Heart right ventricle (tissue), 16 donors: ENCODE data around the gene SFMBT2. TPM values are rescaled to one million over a fixed set of nuclear protein-coding genes. Genes with fewer than 3 reads are reported as not detected.
A peak's percentile ranks its signal among the peaks of the same experiment; 100 is the strongest.

Experiments
- ATAC-seq, 8 donors: fragments of 200-7000 bp; cut with Tn5 transposase; one replicate each; pipeline ENCODE4 v1.9.1; 2020; ENCODE audit warnings: mild to moderate bottlenecking in 8 of 8, moderate library complexity in 8 of 8, moderate number of reproducible peaks in 1 of 8
- DNase-seq, 2 donors: peaks; one replicate each; pipeline ENCODE4 v3.0.0-alpha.2; 2020
- H3K27ac ChIP-seq, 10 donors: fragments of 200-600 bp; sonication (generic) in 2 of 10; one replicate each; pipeline versions ENCODE4 v1.5.0 to v1.8.0; 2020 to 2022; ENCODE audit warnings: mild to moderate bottlenecking in 3 of 10
- H3K27me3 ChIP-seq, 7 donors: fragments of 200-600 bp; one replicate each; pipeline ENCODE4 v1.8.0; 2021 to 2022; ENCODE audit warnings: mild to moderate bottlenecking in 2 of 7
- H3K36me3 ChIP-seq, 9 donors: fragments of 200-600 bp; sonication (generic) in 1 of 9; one replicate each; pipeline versions ENCODE4 v1.5.0 to v1.8.0; 2020 to 2022; ENCODE audit warnings: mild to moderate bottlenecking in 2 of 9
- H3K4me1 ChIP-seq, 9 donors: fragments of 200-600 bp; sonication (generic) in 1 of 9; one replicate each; pipeline versions ENCODE4 v1.5.0 to v1.8.0; 2020 to 2022; ENCODE audit warnings: mild to moderate bottlenecking in 4 of 9
- H3K4me3 ChIP-seq, 10 donors: fragments of 200-600 bp; sonication (generic) in 2 of 10; one replicate each; pipeline versions ENCODE4 v1.5.0 to v1.8.0; 2020 to 2022; ENCODE audit warnings: mild to moderate bottlenecking in 7 of 10, moderate library complexity in 2 of 10
- H3K9me3 ChIP-seq, 11 donors: fragments of 200-600 bp in 10 of 11; sonication (generic) in 2 of 11; one replicate each; pipeline versions ENCODE4 v1.5.0 to v1.8.0; 2013 to 2022; ENCODE audit warnings: mild to moderate bottlenecking in 2 of 11, control low read depth in 1 of 11, moderate library complexity in 1 of 11
- CTCF ChIP-seq, 9 donors: fragments of 200-600 bp; sonication (generic) in 2 of 9; IDR thresholded peaks; one replicate each; pipeline versions ENCODE4 v1.5.0 to v1.8.0; 2021 to 2022; ENCODE audit warnings: antibody characterized with exemption in 9 of 9, mild to moderate bottlenecking in 5 of 9, moderate library complexity in 1 of 9
- WGBS, 2 donors: extraction: QIAGEN DNeasy Blood & Tissue Kit; methylation state at CpG; one replicate each; pipeline ENCODE4 v1.1.7; 2013; ENCODE audit warnings: inconsistent platforms in 1 of 2; 5-methylcytosine and 5-hydroxymethylcytosine counted together
- intact Hi-C, 10 donors: fragments of 100-400 bp; cut with DNase I; formaldehyde crosslinking; loops; one replicate each; pipeline versions ENCODE4 v1.11.1 to v1.14.2; 2022
- polyA plus RNA-seq, 2 donors: library from polyadenylated mRNA; stranded (reverse); fragments of 200-250 nt; gene quantifications; one replicate each; pipeline ENCODE4 v1.2.3, GENCODE V29; 2013
- total RNA-seq, 10 donors: library from RNA; stranded (reverse); fragmentation: NEBNext Ultra II Directional in 3 of 10; extraction: Animal tissue kit (Norgen Biotek cat#: 25700) in 3 of 10; gene quantifications; one replicate each; pipeline versions ENCODE4 v1.2.1 to v1.2.4, GENCODE V29; 2021 to 2023
- donor health status: Arrhythmogenic right ventricular cardiomyopathy.
- donor health status: ischemic (EF 13 %, LVEDD 7.1; RV severe dilation, severe dysfunction).
- donor health status: healthy with polysubstance abuse.
- donor health status: DM: no; HTN: yes; CAD: no.
- donor health status: DM: no; HTN: no; CAD: no.
- donor health status: ischemic (EF 25% LVEDD 6.9; RV normal size, moderate dysfunction).
- donor health status: ischemic (EF 25% LVEDD 5.7; RV mildly dilated, moderate dysfunction).
- donor health status: healthy.
- donor health status: DM: yes; HTN: yes; CAD: no.
- donor health status: Ischemic cardiomyopathy.
- donor health status: ischemic (EF 35%, LVEDD 5.7; RV mildly dilated, moderate dysfunction).
- donor health status: nonischemic (EF 11% LVEDD 7.7; RV severe dilation, severe dysfunction).
- donor health status: DM: yes; HTN: yes; CAD: no.
- donor health status: PGD.
- donor health status: ischemic (EF 29% LVEDD 5.4; RV normal size, mild dysfunction).
- donor health status: nonischemic (EF 23%, LVEDD 6.1; RV moderate dilation, normal function).

SFMBT2 gene
- total and polyA plus RNA-seq, 12 donors: 4.1 to 14.2 (median 10.0) TPM

GRCh38 chr10:7438196-7438986 is 27.6 kb upstream of the SFMBT2 start:
- H3K36me3 ChIP-seq: no peaks in the 10 kb centered on the region
- intact Hi-C loops: loop anchor here in 2 of 10 donors (5.0 to 10.0 kb wide), 3 partner anchors 46 to 1024 kb away; no protein-coding TSS in a partner anchor
- peaks cover 0 to 24% (median 0%) of the 10 kb centered on the region in 9 donors for H3K4me1 ChIP-seq
- no peak for TF ChIP-seq CTCF (IDR thresholded peaks at IDR 0.05)
- WGBS, 2 donors: 50 to 52% methylated on average over 19 of the region's 19 CpGs
- H3K27ac ChIP-seq: no peak overlapping the region
- H3K4me3 ChIP-seq: no peak overlapping the region
- peaks cover 0 to 55% (median 38%) of the 10 kb centered on the region in 7 donors for H3K27me3 ChIP-seq
- DNase-seq (no peak), ATAC-seq (no peak)
- H3K9me3 ChIP-seq: peaks cover 0 to 2% (median 0%) of the 10 kb centered on the region in 11 donors

DNA sequence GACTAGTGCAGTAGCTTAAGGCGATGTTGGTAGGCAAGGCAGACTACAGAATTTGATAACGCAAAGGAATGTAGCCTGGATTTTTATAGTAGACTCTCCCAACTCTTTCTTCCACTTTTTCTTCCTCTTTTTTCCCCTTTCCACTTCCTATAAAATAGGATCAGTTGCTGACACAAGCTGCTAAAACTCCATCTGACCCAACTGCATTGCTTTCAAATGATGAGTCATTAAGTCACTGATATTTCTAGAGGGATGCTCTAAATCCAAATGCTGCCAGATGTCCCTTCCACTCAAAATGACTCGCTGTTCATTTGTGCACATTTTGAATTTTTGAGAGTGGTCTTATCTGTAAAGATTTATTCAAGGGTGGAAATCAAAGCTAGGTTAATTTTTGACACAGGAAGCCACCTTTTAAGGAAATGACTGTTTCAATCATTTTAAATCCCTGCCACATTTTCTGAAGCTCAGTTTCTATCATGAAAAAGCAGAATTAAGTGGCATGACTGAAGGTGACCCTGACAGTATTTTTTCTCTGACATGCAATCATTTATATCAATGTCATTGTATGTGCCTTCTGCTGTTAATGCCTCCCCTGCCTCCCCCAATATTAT is 25.8 kb upstream of the SFMBT2 start:
- no peak overlapping the region for H3K4me3 ChIP-seq
- H3K4me1 ChIP-seq: peaks cover 0 to 24% (median 0%) of the 10 kb centered on the region in 9 donors
- intact Hi-C loops: loop anchor here in 2 of 10 donors (5.0 to 10.0 kb wide), 3 partner anchors 48 to 1022 kb away; no protein-coding TSS in a partner anchor
- ATAC-seq: peak in 1 of 8 donors; percentile 29
- no peak for DNase-seq
- H3K36me3 ChIP-seq: no peaks in the 10 kb centered on the region
- H3K27me3 ChIP-seq: peaks cover 0 to 46% (median 35%) of the 10 kb centered on the region in 7 donors
- H3K27ac ChIP-seq: peak overlapping the region in 1 of 10 donors; percentile 40
- 83 to 90% methylated on average over 3 of the region's 3 CpGs for WGBS, 2 donors
- TF ChIP-seq CTCF (IDR thresholded peaks at IDR 0.05): no peak
- H3K9me3 ChIP-seq: peaks cover 0 to 2% (median 0%) of the 10 kb centered on the region in 11 donors

DNA sequence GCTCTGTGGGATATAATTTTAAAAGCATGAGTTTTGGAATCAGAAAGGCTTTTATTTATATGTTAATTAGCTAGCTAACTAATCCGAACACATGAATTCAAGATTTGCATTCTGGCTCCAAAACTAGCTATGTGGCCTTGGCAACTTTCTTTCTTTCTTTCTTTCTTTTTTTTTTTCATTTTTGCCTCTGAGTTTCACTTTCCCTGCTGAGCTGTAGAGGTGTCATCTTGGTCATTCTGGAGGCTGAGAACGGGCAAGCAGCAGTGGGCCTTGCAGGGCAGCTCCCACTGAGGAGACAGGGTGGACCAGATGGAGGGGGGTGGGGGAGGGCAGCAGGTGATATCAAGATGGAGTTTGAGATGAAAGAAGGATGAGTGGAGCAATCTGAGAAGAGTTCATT is 24.8 kb upstream of the SFMBT2 start:
- Histone ChIP-seq H3K4me3 (no peak overlapping the region), H3K36me3 (no peaks in the 10 kb centered on the region), H3K9me3 (peaks cover 0 to 2% (median 0%) of the 10 kb centered on the region in 11 donors), H3K27ac (no peak overlapping the region), H3K4me1 (peaks cover 0 to 24% (median 0%) of the 10 kb centered on the region in 9 donors), H3K27me3 (peaks cover 0 to 40% (median 30%) of the 10 kb centered on the region in 7 donors)
- ATAC-seq: no peak
- TF ChIP-seq CTCF (IDR thresholded peaks at IDR 0.05): no peak
- no peak for DNase-seq
- intact Hi-C loops: loop anchor here in 2 of 10 donors (5.0 to 10.0 kb wide), 3 partner anchors 49 to 1021 kb away; no protein-coding TSS in a partner anchor
- 73 to 79% methylated on average over 2 of the region's 2 CpGs for WGBS, 2 donors

DNA sequence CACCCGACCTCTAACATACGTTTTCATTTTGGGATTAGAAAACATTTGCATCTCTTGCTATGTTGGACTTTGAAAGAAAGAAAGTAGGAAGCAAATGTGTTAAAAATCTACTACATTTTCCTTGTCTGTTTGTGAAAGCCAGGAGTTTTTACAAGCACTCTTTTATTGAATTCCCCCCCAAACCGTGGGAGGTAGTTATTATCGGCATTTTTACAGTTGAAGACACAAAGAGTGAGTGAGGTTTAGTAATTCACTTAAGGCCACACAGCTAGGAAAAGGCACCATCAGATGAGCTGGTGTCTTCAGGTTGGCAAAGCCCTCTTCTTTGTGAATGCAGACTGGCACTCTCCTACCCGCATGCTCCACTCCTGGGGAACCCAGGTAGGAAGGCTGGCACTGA is 23.5 kb upstream of the SFMBT2 start:
- Histone ChIP-seq H3K4me3 (no peak overlapping the region), H3K9me3 (peaks cover 0 to 2% (median 0%) of the 10 kb centered on the region in 11 donors), H3K27ac (no peak overlapping the region), H3K4me1 (peaks cover 0 to 24% (median 0%) of the 10 kb centered on the region in 9 donors), H3K27me3 (peaks cover 0 to 28% (median 18%) of the 10 kb centered on the region in 7 donors), H3K36me3 (no peaks in the 10 kb centered on the region)
- no peak for DNase-seq
- ATAC-seq: no peak
- no peak for TF ChIP-seq CTCF (IDR thresholded peaks at IDR 0.05)
- WGBS, 2 donors: 85 to 87% methylated on average over 5 of the region's 5 CpGs
- intact Hi-C loops: loop anchor here in 2 of 10 donors (10.0 kb wide), 2 partner anchors 50 to 1020 kb away; no protein-coding TSS in a partner anchor
